Tibial nerve (tissue), 4 donors: ENCODE measurements around the gene RSPH4A.
"Not testable (repeated sequence)": the region's sequence is repeated elsewhere in the genome, so short reads cannot be mapped to it uniquely, and the experiment has no call there.

ENCODE experiments used
- EP300 ChIP-seq, 2 donors: sonication (generic); formaldehyde crosslinking; IDR thresholded peaks; one replicate each; pipeline ENCODE4 v1.6.1; 2017; ENCODE audit warnings: antibody characterized with exemption in 2 of 2, mild to moderate bottlenecking in 1 of 2
- POLR2A ChIP-seq, 2 donors: fragments of 450-650 bp; IDR thresholded peaks; one replicate each; pipeline ENCODE4 v1.6.1; 2017; ENCODE audit warnings: antibody characterized with exemption in 2 of 2, mild to moderate bottlenecking in 2 of 2, moderate library complexity in 2 of 2
- TF ChIP-seq, protein P1 (sequence below), 5 experiments: fragments of 200-600 bp in 3 of 5; fragments of 450-650 bp in 2 of 5; sonication (generic) in 3 of 5; IDR thresholded peaks; one replicate each; pipeline ENCODE4 v1.5.1; 2016 to 2019; ENCODE audit warnings: antibody characterized with exemption in 5 of 5, mild to moderate bottlenecking in 3 of 5, moderate library complexity in 2 of 5

DNA sequence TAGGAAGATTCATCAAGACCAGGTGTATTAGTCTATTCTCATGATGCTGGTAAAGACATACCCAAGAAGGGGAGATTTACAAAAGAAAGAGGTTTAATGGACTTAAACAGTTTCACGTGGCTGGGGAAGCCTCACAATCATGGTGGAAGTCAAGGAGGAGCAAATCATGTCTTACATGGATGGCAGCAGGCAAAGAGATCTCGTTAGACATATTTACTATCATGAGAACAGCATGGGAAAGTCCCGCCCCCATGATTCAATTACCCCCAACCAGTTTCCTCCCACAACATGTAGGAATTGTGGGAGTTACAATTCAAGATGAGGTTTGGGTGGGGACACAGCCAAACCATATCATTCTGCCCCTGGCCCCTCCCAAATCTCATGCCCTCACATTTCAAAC lies 12.4 kb upstream of the RSPH4A start:
- TF ChIP-seq, protein P1, sequence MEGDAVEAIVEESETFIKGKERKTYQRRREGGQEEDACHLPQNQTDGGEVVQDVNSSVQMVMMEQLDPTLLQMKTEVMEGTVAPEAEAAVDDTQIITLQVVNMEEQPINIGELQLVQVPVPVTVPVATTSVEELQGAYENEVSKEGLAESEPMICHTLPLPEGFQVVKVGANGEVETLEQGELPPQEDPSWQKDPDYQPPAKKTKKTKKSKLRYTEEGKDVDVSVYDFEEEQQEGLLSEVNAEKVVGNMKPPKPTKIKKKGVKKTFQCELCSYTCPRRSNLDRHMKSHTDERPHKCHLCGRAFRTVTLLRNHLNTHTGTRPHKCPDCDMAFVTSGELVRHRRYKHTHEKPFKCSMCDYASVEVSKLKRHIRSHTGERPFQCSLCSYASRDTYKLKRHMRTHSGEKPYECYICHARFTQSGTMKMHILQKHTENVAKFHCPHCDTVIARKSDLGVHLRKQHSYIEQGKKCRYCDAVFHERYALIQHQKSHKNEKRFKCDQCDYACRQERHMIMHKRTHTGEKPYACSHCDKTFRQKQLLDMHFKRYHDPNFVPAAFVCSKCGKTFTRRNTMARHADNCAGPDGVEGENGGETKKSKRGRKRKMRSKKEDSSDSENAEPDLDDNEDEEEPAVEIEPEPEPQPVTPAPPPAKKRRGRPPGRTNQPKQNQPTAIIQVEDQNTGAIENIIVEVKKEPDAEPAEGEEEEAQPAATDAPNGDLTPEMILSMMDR (IDR thresholded peaks at IDR 0.05) = not testable (repeated sequence)
- TF ChIP-seq EP300, POLR2A (IDR thresholded peaks at IDR 0.05): not testable (repeated sequence)
